HEK293 (cell line): ENCODE results near the gene TRAF2.
A peak's percentile ranks its signal among the peaks of the same experiment; 100 is the strongest.

Experiments
- CTCF ChIA-PET: fragments of 350-600 bp; formaldehyde crosslinking; extraction: SDS; loops from one replicate; lab custom pipeline; 2021; ENCODE audit warnings: antibody characterized with exemption; lab: Yijun Ruan, JAX
- POLR2A ChIA-PET: fragments of 300-600 bp; formaldehyde crosslinking; extraction: SDS; loops from one replicate; lab custom pipeline; 2020; ENCODE audit warnings: antibody characterized with exemption, inconsistent platforms; lab: Yijun Ruan, JAX
- H3K27ac ChIP-seq: fragments of 200-500 bp; sonication (Bioruptor generic); 2 replicates; pipeline ENCODE4 v1.5.1; 2014; ENCODE audit warnings: low read depth, low read length, control low read depth, inconsistent platforms; ENCODE audit errors: extremely low read depth
- H3K36me3 ChIP-seq, 2 experiments: fragments of 200-500 bp in 1 of 2; sonication (Bioruptor generic) in 1 of 2; 1 replicate in 1 of 2; 2 replicates in 1 of 2; pipeline ENCODE4 v1.5.1; 2014 to 2017; ENCODE audit warnings: inconsistent platforms in 2 of 2, low read length in 2 of 2; ENCODE audit not compliant: control insufficient read depth in 2 of 2, insufficient read depth in 1 of 2
- H3K4me1 ChIP-seq: fragments of 200-500 bp; sonication (Bioruptor generic); 2 replicates; pipeline ENCODE4 v1.5.1; 2014; ENCODE audit warnings: mild to moderate bottlenecking, low read length, inconsistent platforms; ENCODE audit not compliant: control insufficient read depth, insufficient read depth
- H3K4me3 ChIP-seq: 2 replicates; pipeline ENCODE4 v1.5.1; 2011; ENCODE audit warnings: low read depth, mild to moderate bottlenecking, control low read depth, low read length, moderate library complexity
- H3K9me3 ChIP-seq: fragments of 200-500 bp; sonication (Bioruptor generic); 2 replicates; pipeline ENCODE4 v1.5.1; 2014; ENCODE audit warnings: low read depth, low read length, inconsistent platforms; ENCODE audit not compliant: control insufficient read depth, insufficient read depth
- EGR2 ChIP-seq: fragments of 450-650 bp; formaldehyde crosslinking; IDR thresholded peaks from 2 replicates; pipeline ENCODE4 v1.5.1; 2016; ENCODE audit warnings: low read depth, missing biosample characterization, missing genetic modification characterization
- FEZF1 ChIP-seq: fragments of 450-650 bp; formaldehyde crosslinking; IDR thresholded peaks from 2 replicates; pipeline ENCODE4 v1.5.1; 2016; ENCODE audit warnings: missing biosample characterization, missing genetic modification characterization
- HIC1 ChIP-seq: fragments of 450-650 bp; formaldehyde crosslinking; IDR thresholded peaks from 2 replicates; pipeline ENCODE4 v1.5.1; 2016; ENCODE audit warnings: missing biosample characterization, missing genetic modification characterization
- HOXD13 ChIP-seq: sonication (generic); formaldehyde crosslinking; IDR thresholded peaks from 2 replicates; pipeline ENCODE4 v1.8.0; 2022; ENCODE audit warnings: missing genetic modification reagents, borderline replicate concordance
- KLF1 ChIP-seq: fragments of 450-650 bp; formaldehyde crosslinking; IDR thresholded peaks from 2 replicates; pipeline ENCODE4 v1.5.1; 2016; ENCODE audit warnings: missing biosample characterization, missing genetic modification characterization
- KLF8 ChIP-seq: fragments of 450-650 bp; formaldehyde crosslinking; IDR thresholded peaks from 2 replicates; pipeline ENCODE4 v1.5.1; 2016; ENCODE audit warnings: missing biosample characterization, missing genetic modification characterization
- KLF9 ChIP-seq: fragments of 450-650 bp; formaldehyde crosslinking; IDR thresholded peaks from 2 replicates; pipeline ENCODE4 v1.5.1; 2016; ENCODE audit warnings: missing biosample characterization, missing genetic modification characterization, low read depth
- MYNN ChIP-seq: fragments of 450-650 bp; formaldehyde crosslinking; IDR thresholded peaks from 2 replicates; pipeline ENCODE4 v1.5.1; 2016; ENCODE audit warnings: missing biosample characterization, missing genetic modification characterization, borderline replicate concordance
- SALL2 ChIP-seq: fragments of 450-650 bp; formaldehyde crosslinking; IDR thresholded peaks from 2 replicates; pipeline ENCODE4 v1.5.0; 2017; ENCODE audit warnings: missing biosample characterization, mild to moderate bottlenecking, missing genetic modification characterization, borderline replicate concordance
- SCRT1 ChIP-seq: fragments of 450-650 bp; formaldehyde crosslinking; IDR thresholded peaks from 2 replicates; pipeline ENCODE4 v1.5.1; 2016; ENCODE audit warnings: missing biosample characterization, missing genetic modification characterization, borderline replicate concordance
- ZBTB48 ChIP-seq: fragments of 450-650 bp; formaldehyde crosslinking; IDR thresholded peaks from 2 replicates; pipeline ENCODE4 v1.5.1; 2016; ENCODE audit warnings: missing biosample characterization, missing genetic modification characterization
- ZFHX2 ChIP-seq: fragments of 450-650 bp; formaldehyde crosslinking; conservative IDR thresholded peaks from 2 replicates; pipeline ENCODE4 v1.5.1; 2016; ENCODE audit warnings: missing biosample characterization, missing genetic modification characterization
- ZFP37 ChIP-seq: fragments of 450-650 bp; formaldehyde crosslinking; IDR thresholded peaks from 2 replicates; pipeline ENCODE4 v1.5.1; 2016; ENCODE audit warnings: missing biosample characterization, missing genetic modification characterization
- ZNF292 ChIP-seq: fragments of 450-650 bp; formaldehyde crosslinking; IDR thresholded peaks from 2 replicates; pipeline ENCODE4 v1.5.1; 2016; ENCODE audit warnings: low read depth, missing biosample characterization, missing genetic modification characterization, borderline replicate concordance
- ZNF354C ChIP-seq: fragments of 450-650 bp; formaldehyde crosslinking; IDR thresholded peaks from 2 replicates; pipeline ENCODE4 v1.5.1; 2016; ENCODE audit warnings: missing biosample characterization, missing genetic modification characterization, low read depth, borderline replicate concordance
- ZNF426 ChIP-seq: fragments of 450-650 bp; formaldehyde crosslinking; IDR thresholded peaks from 2 replicates; pipeline ENCODE4 v1.5.1; 2017; ENCODE audit warnings: missing biosample characterization, missing genetic modification characterization, mild to moderate bottlenecking, inconsistent platforms, moderate library complexity
- ZNF488 ChIP-seq: fragments of 450-650 bp; formaldehyde crosslinking; IDR thresholded peaks from 2 replicates; pipeline ENCODE4 v1.5.1; 2016; ENCODE audit warnings: missing biosample characterization, missing genetic modification characterization
- ZNF510 ChIP-seq: fragments of 450-650 bp; formaldehyde crosslinking; IDR thresholded peaks from 2 replicates; pipeline ENCODE4 v1.5.1; 2018; ENCODE audit warnings: mild to moderate bottlenecking, missing genetic modification characterization, missing biosample characterization; ENCODE audit not compliant: insufficient replicate concordance
- ZNF530 ChIP-seq: fragments of 450-650 bp; formaldehyde crosslinking; IDR thresholded peaks from 2 replicates; pipeline ENCODE4 v1.5.1; 2016; ENCODE audit warnings: low read depth, missing biosample characterization, missing genetic modification characterization
- ZNF549 ChIP-seq: fragments of 450-650 bp; IDR thresholded peaks from 2 replicates; pipeline ENCODE4 v1.5.1; 2018; ENCODE audit warnings: missing biosample characterization, missing genetic modification characterization, mild to moderate bottlenecking, inconsistent platforms, moderate library complexity
- ZNF585B ChIP-seq: fragments of 450-650 bp; formaldehyde crosslinking; IDR thresholded peaks from 2 replicates; pipeline ENCODE4 v1.5.1; 2016; ENCODE audit warnings: missing biosample characterization, missing genetic modification characterization
- ZNF600 ChIP-seq: fragments of 450-650 bp; formaldehyde crosslinking; IDR thresholded peaks from 2 replicates; pipeline ENCODE4 v1.5.1; 2016; ENCODE audit warnings: missing biosample characterization, missing genetic modification characterization
- ZNF626 ChIP-seq: fragments of 450-650 bp; sonication (Bioruptor Pico); formaldehyde crosslinking; IDR thresholded peaks from 2 replicates; pipeline ENCODE4 v1.5.1; 2018; ENCODE audit warnings: missing biosample characterization, missing genetic modification characterization, inconsistent platforms
- ZNF701 ChIP-seq: fragments of 450-650 bp; formaldehyde crosslinking; IDR thresholded peaks from 2 replicates; pipeline ENCODE4 v1.5.1; 2016; ENCODE audit warnings: missing biosample characterization, missing genetic modification characterization
- ZNF830 ChIP-seq: fragments of 450-650 bp; IDR thresholded peaks from 2 replicates; pipeline ENCODE4 v1.5.0; 2018; ENCODE audit warnings: missing biosample characterization, missing genetic modification characterization, low read depth, mild to moderate bottlenecking, moderate library complexity
- ZSCAN5A ChIP-seq: fragments of 450-650 bp; formaldehyde crosslinking; IDR thresholded peaks from 2 replicates; pipeline ENCODE4 v1.5.1; 2016; ENCODE audit warnings: missing biosample characterization, missing genetic modification characterization

Gene TRAF2

GRCh38 chr9:136972743-136973142, 86.4 kb downstream of the TRAF2 start:
- no peaks in the 10 kb centered on the region for H3K36me3 ChIP-seq
- no peak overlapping the region for H3K4me3 ChIP-seq
- no peaks in the 10 kb centered on the region for H3K9me3 ChIP-seq
- CTCF ChIA-PET = no interaction called here
- no peak overlapping the region for H3K27ac ChIP-seq
- H3K4me1 ChIP-seq = no peaks in the 10 kb centered on the region
- POLR2A ChIA-PET = no interaction called here
- no peak for TF ChIP-seq ZBTB48 (tag by site-specific recombination)
- peak; percentile 69 for TF ChIP-seq KLF1 (tag by site-specific recombination)
- peak; percentile 32; the same call in 1 of the 2 replicates for TF ChIP-seq EGR2 (tag by site-specific recombination)
- TF ChIP-seq SALL2 = no peak
- TF ChIP-seq ZNF701 (tag by site-specific recombination) = no peak
- no peak for TF ChIP-seq ZNF549 (tag by site-specific recombination)
- no peak for TF ChIP-seq ZNF426 (tag by site-specific recombination)
- 0 out of 2 replicates have a peak, but pooled peaks have one; percentile 22 for TF ChIP-seq ZFHX2 (tag by site-specific recombination)

- TF ChIP-seq ZNF292 (tag by site-specific recombination) = no peak
- TF ChIP-seq ZNF530 = no peak
- TF ChIP-seq EGR2 (tag by site-specific recombination) = peak; percentile 69
- no peak for TF ChIP-seq KLF9
- no peak for TF ChIP-seq ZNF626 (tag by site-specific recombination)
- TF ChIP-seq ZNF510 (tag by site-specific recombination) = no peak
- no peak for TF ChIP-seq ZFP37 (tag by site-specific recombination)
- TF ChIP-seq MYNN (tag by site-specific recombination) = no peak
- no peak for TF ChIP-seq ZNF585B
- no peak for TF ChIP-seq ZSCAN5A (tag by site-specific recombination)
- TF ChIP-seq HIC1 (tag by site-specific recombination) = no peak
- no peak for TF ChIP-seq ZNF354C
- TF ChIP-seq KLF8 (tag by site-specific recombination) = peak; percentile 94
- TF ChIP-seq KLF1 (tag by site-specific recombination) = peak; percentile 100
- no peak for TF ChIP-seq ZNF426 (tag by site-specific recombination)
- TF ChIP-seq ZNF830 (tag by site-specific recombination) = no peak
- TF ChIP-seq ZNF488 (tag by site-specific recombination) = no peak
- TF ChIP-seq HOXD13 (CRISPR knock-in tag) = no peak
- no peak for TF ChIP-seq FEZF1 (tag by site-specific recombination)
- TF ChIP-seq ZNF600 (tag by site-specific recombination) = peak; percentile 77
- TF ChIP-seq SCRT1 (tag by site-specific recombination) = no peak
- peak; percentile 50 for TF ChIP-seq ZFHX2 (tag by site-specific recombination)
- Histone ChIP-seq H3K27ac (no peak overlapping the region), H3K9me3 (no peaks in the 10 kb centered on the region), H3K4me3 (no peak overlapping the region), H3K4me1 (no peaks in the 10 kb centered on the region), H3K36me3 (no peaks in the 10 kb centered on the region)
- ChIA-PET POLR2A (interaction anchor here (1.2 kb wide), 1 partner anchor 18 kb away, joined by 6 read pairs; the partner anchor contains the start of gene PAXX), CTCF (interaction anchor here (0.5 to 3.4 kb wide), 8 partner anchors 18 to 409 kb away, joined by 3 to 22 read pairs (median 3); no protein-coding TSS in a partner anchor)
Measured at GRCh38 chr9:136973618-136974617, 87.6 kb downstream of the TRAF2 start.
